H9 (cell line): ENCODE data around the gene UBE4B. TPM values are rescaled to one million over a fixed set of nuclear protein-coding genes. Genes with fewer than 3 reads are reported as not detected.

Experiments
- DNase-seq: peaks from one replicate; pipeline ENCODE4 v3.0.0-alpha.2; 2017
- H2AFZ ChIP-seq: one replicate; pipeline ENCODE4 v1.6.1; 2013; ENCODE audit warnings: mild to moderate bottlenecking, low read length, control low read depth, moderate library complexity
- H2AK5ac ChIP-seq: 2 replicates; pipeline ENCODE4 v1.6.1; 2013; ENCODE audit warnings: low read length, control low read depth, mixed read lengths; ENCODE audit not compliant: insufficient read length
- H2BK120ac ChIP-seq: one replicate; pipeline ENCODE4 v1.6.1; 2013; ENCODE audit warnings: low read depth, mild to moderate bottlenecking, low read length, control low read depth, inconsistent platforms; ENCODE audit not compliant: poor library complexity, severe bottlenecking
- H2BK12ac ChIP-seq: 2 replicates; pipeline ENCODE4 v1.6.1; 2013; ENCODE audit warnings: low read length, control low read depth, mixed read lengths, low read depth; ENCODE audit not compliant: insufficient read length
- H2BK15ac ChIP-seq: 2 replicates; pipeline ENCODE4 v1.6.1; 2013; ENCODE audit warnings: low read depth, low read length, control low read depth
- H2BK20ac ChIP-seq: one replicate; pipeline ENCODE4 v1.6.1; 2013; ENCODE audit warnings: low read depth, mild to moderate bottlenecking, low read length, control low read depth, inconsistent platforms; ENCODE audit not compliant: poor library complexity, severe bottlenecking
- H2BK5ac ChIP-seq: 2 replicates; pipeline ENCODE4 v1.6.1; 2013; ENCODE audit warnings: low read length, control low read depth, mixed read lengths; ENCODE audit not compliant: insufficient read length
- H3K14ac ChIP-seq: 2 replicates; pipeline ENCODE4 v1.6.1; 2013; ENCODE audit warnings: low read length, control low read depth; ENCODE audit not compliant: insufficient read depth
- H3K18ac ChIP-seq: 2 replicates; pipeline ENCODE4 v1.6.1; 2013; ENCODE audit warnings: low read depth, mild to moderate bottlenecking, mixed read lengths, low read length, control low read depth; ENCODE audit not compliant: insufficient read length
- H3K23ac ChIP-seq: 2 replicates; pipeline ENCODE4 v1.6.1; 2013; ENCODE audit warnings: low read length, control low read depth, mixed read lengths, low read depth; ENCODE audit not compliant: insufficient read length
- H3K23me2 ChIP-seq: 2 replicates; pipeline ENCODE4 v1.6.1; 2013; ENCODE audit warnings: low read depth, mild to moderate bottlenecking, mixed read lengths, low read length, control low read depth; ENCODE audit not compliant: insufficient read length, poor library complexity, severe bottlenecking
- H3K27ac ChIP-seq: 2 replicates; pipeline ENCODE4 v1.5.1; 2013; ENCODE audit warnings: low read length, control low read depth, mixed read lengths, low read depth; ENCODE audit not compliant: insufficient read length
- H3K27me3 ChIP-seq: 2 replicates; pipeline ENCODE4 v1.6.1; 2013; ENCODE audit warnings: low read length, control low read depth, inconsistent platforms; ENCODE audit not compliant: insufficient read depth
- H3K4ac ChIP-seq: 2 replicates; pipeline ENCODE4 v1.6.1; 2013; ENCODE audit warnings: low read depth, mild to moderate bottlenecking, control low read depth, inconsistent platforms, low read length, moderate library complexity
- H3K4me1 ChIP-seq: 2 replicates; pipeline ENCODE4 v1.6.1; 2013; ENCODE audit warnings: low read length, control low read depth, inconsistent platforms; ENCODE audit not compliant: insufficient read depth
- H3K4me2 ChIP-seq: 2 replicates; pipeline ENCODE4 v1.6.1; 2013; ENCODE audit warnings: low read length, control low read depth, mixed read lengths; ENCODE audit not compliant: insufficient read length, insufficient read depth
- H3K56ac ChIP-seq: 2 replicates; pipeline ENCODE4 v1.6.1; 2013; ENCODE audit warnings: low read depth, mild to moderate bottlenecking, mixed read lengths, low read length, control low read depth; ENCODE audit not compliant: insufficient read length
- H3K79me1 ChIP-seq: 2 replicates; pipeline ENCODE4 v1.6.1; 2013; ENCODE audit warnings: low read depth, mild to moderate bottlenecking, moderate library complexity, low read length, control low read depth, inconsistent platforms; ENCODE audit not compliant: insufficient read depth, poor library complexity, severe bottlenecking
- H3K79me2 ChIP-seq: 2 replicates; pipeline ENCODE4 v1.6.1; 2013; ENCODE audit warnings: low read length, control low read depth, inconsistent platforms; ENCODE audit not compliant: insufficient read depth
- H3K9ac ChIP-seq: 2 replicates; pipeline ENCODE4 v1.6.1; 2013; ENCODE audit warnings: low read length, control low read depth, mixed read lengths; ENCODE audit not compliant: insufficient read length; ENCODE audit errors: extremely low read depth
- H3K9me3 ChIP-seq: one replicate; pipeline ENCODE4 v1.6.1; 2013; ENCODE audit warnings: low read depth, low read length, inconsistent platforms; ENCODE audit not compliant: control insufficient read depth
- H3T11ph ChIP-seq: one replicate; pipeline ENCODE4 v1.6.1; 2013; ENCODE audit warnings: mild to moderate bottlenecking, low read length, control low read depth, inconsistent platforms
- H4K20me1 ChIP-seq: one replicate; pipeline ENCODE4 v1.6.1; 2013; ENCODE audit not compliant: control insufficient read depth, insufficient read length, insufficient read depth
- H4K5ac ChIP-seq: 2 replicates; pipeline ENCODE4 v1.6.1; 2013; ENCODE audit warnings: low read depth, mild to moderate bottlenecking, mixed read lengths, low read length, control low read depth; ENCODE audit not compliant: insufficient read length
- H4K8ac ChIP-seq: replicated peaks from 2 replicates; pipeline ENCODE4 v1.6.1; 2013; ENCODE audit warnings: low read length, control low read depth, mixed read lengths, low read depth; ENCODE audit not compliant: insufficient read length
- H4K91ac ChIP-seq: 2 replicates; pipeline ENCODE4 v1.6.1; 2013; ENCODE audit warnings: low read depth, mild to moderate bottlenecking, moderate library complexity, mixed read lengths, low read length, control low read depth; ENCODE audit not compliant: insufficient read length
- H3K27ac Mint-ChIP-seq, 3 experiments: 2 replicates in 2 of 3; 3 replicates in 1 of 3; pipeline ENCODE4 v1.8.0; 2020 to 2021; ENCODE audit warnings: mixed read lengths in 3 of 3, mild to moderate bottlenecking in 1 of 3, moderate library complexity in 1 of 3
- H3K27me3 Mint-ChIP-seq: 2 replicates; pipeline ENCODE4 v1.8.0; 2021; ENCODE audit warnings: low read depth, mild to moderate bottlenecking, moderate library complexity, mixed read lengths
- H3K36me3 Mint-ChIP-seq, 3 experiments: 2 replicates in 2 of 3; 3 replicates in 1 of 3; pipeline ENCODE4 v1.8.0; 2020 to 2021; ENCODE audit warnings: low read depth in 3 of 3, mixed read lengths in 3 of 3; ENCODE audit not compliant: insufficient read depth in 1 of 3
- H3K4me1 Mint-ChIP-seq, 2 experiments: 2 replicates each; pipeline ENCODE4 v1.8.0; 2020; ENCODE audit warnings: mixed read lengths in 2 of 2
- H3K4me3 Mint-ChIP-seq, 2 experiments: 2 replicates in 1 of 2; 3 replicates in 1 of 2; pipeline ENCODE4 v1.8.0; 2020 to 2021; ENCODE audit warnings: mild to moderate bottlenecking in 2 of 2, mixed read lengths in 2 of 2, moderate library complexity in 1 of 2
- H3K9me3 Mint-ChIP-seq, 2 experiments: 2 replicates in 1 of 2; 3 replicates in 1 of 2; pipeline ENCODE4 v1.8.0; 2020; ENCODE audit warnings: mild to moderate bottlenecking in 2 of 2, mixed read lengths in 2 of 2, moderate library complexity in 1 of 2
- CTCF ChIP-seq: fragments of 200-600 bp; sonication (generic); conservative IDR thresholded peaks from 3 replicates; pipeline ENCODE4 v1.8.0; 2021; ENCODE audit warnings: antibody characterized with exemption, mild to moderate bottlenecking
- WGBS: extraction: QIAGEN DNeasy Blood & Tissue Kit; methylation state at CpG from one replicate; pipeline ENCODE4 v1.1.7; 2013; ENCODE audit warnings: missing lambda C conversion rate, low lambda C conversion rate, mixed read lengths; ENCODE audit not compliant: insufficient read length; ENCODE audit errors: extremely low coverage; 5-methylcytosine and 5-hydroxymethylcytosine counted together
- total RNA-seq: library from RNA; stranded (reverse); gene quantifications from 2 replicates; pipeline ENCODE4 v1.2.1, GENCODE V29; 2021

The UBE4B gene
- total RNA-seq, 1 experiment from 2014 or later: 67.6 TPM

GRCh38 chr1:10152709-10153284, 120.0 kb downstream of the UBE4B start:
- no peak overlapping the region for H2BK120ac ChIP-seq
- H3K4ac ChIP-seq: no peak overlapping the region
- no peak overlapping the region for H2BK20ac ChIP-seq
- no peak overlapping the region for H2AK5ac ChIP-seq
- no peak overlapping the region for H3K56ac ChIP-seq
- no peak overlapping the region for H2BK12ac ChIP-seq
- no CpG with 5 or more reads among the region's 8 CpGs for WGBS
- H3K18ac ChIP-seq: no peak overlapping the region
- no peak overlapping the region for H3K27ac ChIP-seq
- no peak overlapping the region for H3T11ph ChIP-seq
- no peaks in the 10 kb centered on the region for H3K79me1 ChIP-seq
- peak overlapping the region in 2 of 3 experiments; percentile 49 to 78; a peak in 3 of 7 replicates for H3K27ac Mint-ChIP-seq
- peak; percentile 75 for DNase-seq
- no peaks in the 10 kb centered on the region for H3K79me2 ChIP-seq
- no peak overlapping the region for H4K5ac ChIP-seq
- no peaks in the 10 kb centered on the region for H3K23me2 ChIP-seq
- H3K14ac ChIP-seq: no peak overlapping the region
- no peaks in the 10 kb centered on the region for H3K27me3 Mint-ChIP-seq
- peaks cover 6 to 20% (median 13%) of the 10 kb centered on the region in 3 experiments; a peak in 6 of 7 replicates for H3K36me3 Mint-ChIP-seq
- no peak overlapping the region for H4K8ac ChIP-seq
- no peak overlapping the region for H4K91ac ChIP-seq
- no peaks in the 10 kb centered on the region for H3K4me1 Mint-ChIP-seq
- no peak overlapping the region for H3K23ac ChIP-seq
- H2AFZ ChIP-seq: no peak overlapping the region
- H3K4me3 Mint-ChIP-seq: no peak overlapping the region
- H2BK5ac ChIP-seq: no peak overlapping the region
- no peaks in the 10 kb centered on the region for H3K9me3 ChIP-seq
- no peak overlapping the region for H3K9ac ChIP-seq
- H3K4me2 ChIP-seq: no peak overlapping the region
- no peaks in the 10 kb centered on the region for H3K27me3 ChIP-seq
- no peaks in the 10 kb centered on the region for H4K20me1 ChIP-seq
- TF ChIP-seq CTCF: peak; percentile 85
- H3K9me3 Mint-ChIP-seq: no peaks in the 10 kb centered on the region
- no peak overlapping the region for H2BK15ac ChIP-seq
- H3K4me1 ChIP-seq: no peaks in the 10 kb centered on the region
